NCI-H2107 treated with DMSO at 0.1 percent for 48 hours (cell line): ENCODE results near the gene GABRG3.

ENCODE experiments used
- DNase-seq: peaks from one replicate; lab custom pipeline; 2025; ENCODE audit not compliant: unreplicated experiment; lab: John Stamatoyannopoulos, UW

Gene GABRG3

DNA sequence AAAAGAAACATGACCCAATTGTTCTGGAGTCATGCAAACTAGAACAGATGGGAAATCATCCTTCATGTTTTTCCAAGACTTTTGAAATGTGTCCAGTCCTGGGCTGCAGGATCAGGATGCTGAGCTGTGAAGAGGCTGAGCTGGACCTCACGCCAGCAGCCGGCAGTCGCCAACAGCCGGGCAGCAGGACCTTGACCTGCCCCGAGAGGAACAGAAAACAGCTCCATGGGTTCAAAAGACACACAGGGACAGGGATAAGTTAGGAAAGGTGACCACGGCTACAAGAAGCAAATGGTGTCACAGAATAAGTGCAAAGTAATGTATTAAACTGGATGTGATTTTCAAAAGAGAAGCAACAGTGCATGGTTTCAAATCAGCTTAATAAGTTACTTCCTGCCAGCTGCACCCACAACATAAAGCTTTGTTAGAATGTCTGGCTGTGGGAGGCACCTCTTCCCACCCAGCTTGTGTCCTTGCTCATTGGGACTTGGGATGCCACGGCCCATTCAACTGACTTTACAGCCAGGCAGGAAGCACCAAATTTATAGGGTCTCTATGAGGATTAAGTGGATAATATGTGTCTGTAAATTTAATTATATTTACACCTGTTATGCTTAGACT is 266.4 kb downstream of the GABRG3 start:
- no peak for DNase-seq

- no peak for DNase-seq
These were observed 267.2 kb downstream of the GABRG3 start for GRCh38 chr15:27238209-27238608.

- no peak for DNase-seq
These were observed 267.9 kb downstream of the GABRG3 start for GRCh38 chr15:27238707-27239423.

DNA sequence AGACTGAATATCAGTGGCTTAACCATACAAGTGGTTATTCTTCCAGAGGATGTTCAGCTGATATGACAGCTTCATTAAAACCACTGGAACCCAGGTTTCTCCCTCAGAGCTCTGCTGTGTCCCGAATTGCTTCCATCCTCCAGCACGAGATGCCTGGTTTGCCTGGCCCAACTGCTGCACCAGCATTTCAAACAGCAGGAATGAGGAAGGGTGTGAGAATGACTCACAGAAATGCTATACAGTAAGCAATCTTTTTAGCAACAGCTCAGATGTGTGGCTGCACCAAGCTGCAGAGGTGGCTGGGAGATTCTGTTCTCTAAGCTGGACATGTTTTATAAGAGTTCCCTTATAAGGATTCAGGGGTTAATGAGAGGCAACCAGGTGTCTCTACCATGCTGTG is 271.0 kb downstream of the GABRG3 start:
- DNase-seq: no peak

DNA sequence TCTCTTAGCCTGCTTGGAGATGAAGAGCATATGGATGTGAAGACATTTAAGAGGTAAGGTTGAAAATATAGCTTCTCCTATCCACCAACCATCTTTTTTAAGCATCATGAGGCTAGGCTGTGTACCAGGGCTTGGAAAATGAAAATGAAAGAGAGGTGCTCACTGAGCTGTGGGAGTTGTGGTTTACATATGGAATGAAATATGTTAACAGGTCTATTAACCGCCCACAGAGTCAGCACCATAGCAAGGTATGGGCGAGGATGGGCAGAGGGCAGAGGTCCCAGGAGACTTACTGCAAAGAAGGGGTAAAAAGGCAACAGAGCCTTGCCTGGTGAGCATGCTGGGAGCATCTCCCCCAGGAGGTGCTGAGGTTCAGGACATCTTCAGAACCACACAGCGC is 273.1 kb downstream of the GABRG3 start:
- no peak for DNase-seq

- DNase-seq: no peak
These were observed 277.3 kb downstream of the GABRG3 start for GRCh38 chr15:27248251-27248650.

DNA sequence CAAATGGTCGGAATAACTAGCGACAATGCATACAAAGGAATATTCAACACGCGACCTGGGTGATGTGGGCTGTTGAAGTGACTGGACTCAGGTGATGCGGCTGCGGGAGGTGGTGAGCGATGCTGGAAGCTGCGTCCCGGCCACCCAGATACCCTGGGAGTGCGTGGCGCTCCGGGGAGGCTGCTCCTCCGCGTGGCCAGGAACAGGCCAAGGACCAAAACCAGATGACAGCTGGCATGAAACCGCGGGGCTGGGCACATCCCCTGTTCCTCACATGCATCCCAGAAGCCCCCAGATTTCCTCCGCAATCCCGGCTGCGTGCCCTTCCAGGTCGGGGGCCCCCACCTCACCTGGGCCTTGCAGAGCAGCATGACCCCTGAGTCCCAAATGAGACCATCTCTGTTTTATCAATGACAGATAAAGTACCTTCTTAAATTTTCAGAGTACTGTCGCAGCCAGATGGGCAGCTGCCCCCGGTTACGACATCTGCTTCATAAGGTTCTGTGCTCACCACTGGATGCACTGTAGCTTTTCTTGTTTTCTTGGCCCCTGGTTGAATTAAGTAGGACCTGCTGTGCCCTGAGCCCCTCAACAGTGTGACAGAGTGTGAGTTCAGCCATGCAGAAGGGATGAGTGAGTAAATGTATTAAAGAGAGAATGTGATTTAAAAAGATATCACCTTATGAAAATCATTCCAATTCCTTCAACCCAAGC is 278.2 kb downstream of the GABRG3 start:
- DNase-seq: no peak

DNA sequence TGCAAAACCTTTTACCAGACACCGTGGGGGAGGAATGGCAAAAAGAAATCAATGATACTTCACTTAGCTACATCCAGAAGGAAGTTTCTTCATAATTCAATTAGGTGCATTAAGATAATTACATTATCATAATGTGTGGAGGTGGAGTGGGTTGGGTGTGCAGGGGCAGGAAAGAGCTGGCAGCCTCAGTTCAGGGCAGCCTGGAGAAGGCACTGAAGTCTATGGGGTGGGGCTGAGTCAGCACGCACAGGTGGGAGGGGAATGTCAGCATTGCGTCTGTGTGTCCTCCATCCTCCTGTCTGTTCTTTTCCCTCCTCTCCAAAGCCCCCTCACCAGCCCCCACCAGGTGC is 278.8 kb downstream of the GABRG3 start:
- DNase-seq: no peak

- DNase-seq: no peak
These were observed 279.2 kb downstream of the GABRG3 start for GRCh38 chr15:27250223-27250622.

DNA sequence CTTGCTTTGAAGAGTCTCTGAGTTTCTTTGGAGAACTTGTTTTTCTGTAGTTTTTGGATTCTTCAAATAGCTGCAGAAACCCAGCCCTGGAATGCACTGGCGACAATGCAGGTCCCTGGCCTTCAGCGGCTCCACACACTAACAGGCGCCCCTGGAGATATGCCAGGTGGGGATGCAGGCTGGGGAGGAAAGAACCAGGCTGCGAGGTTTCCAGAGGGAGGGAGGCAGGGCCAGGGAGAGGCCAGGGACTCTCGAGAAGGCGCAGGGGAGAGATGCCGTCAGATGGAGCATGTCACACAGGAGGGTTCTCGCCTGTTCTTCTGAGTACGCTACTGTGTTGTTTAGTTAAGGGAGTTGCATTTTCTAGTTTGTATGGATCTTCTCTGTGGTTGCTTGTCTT is 283.1 kb downstream of the GABRG3 start:
- no peak for DNase-seq

GRCh38 chr15:27254801-27255200 is 283.8 kb downstream of the GABRG3 start:
- DNase-seq: no peak

DNA sequence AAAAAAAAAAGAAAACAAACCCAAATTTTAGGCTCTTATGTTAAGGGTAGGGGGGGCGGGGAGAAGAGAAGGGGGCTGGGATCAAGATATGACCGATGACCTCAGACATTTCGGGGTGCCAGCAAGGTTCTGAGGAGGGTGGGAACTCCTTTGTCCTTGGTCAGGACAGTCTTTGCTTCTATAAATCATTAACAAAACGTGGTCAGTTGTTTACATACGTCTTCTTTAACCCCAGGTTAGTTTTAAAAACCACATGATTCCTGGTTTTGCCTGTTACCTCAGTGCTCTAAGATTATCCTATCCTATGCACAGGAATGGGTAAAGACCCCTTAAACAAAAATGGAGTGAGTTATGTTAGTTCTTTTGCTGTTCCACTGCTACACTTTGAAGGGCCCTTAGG is 285.5 kb downstream of the GABRG3 start:
- no peak for DNase-seq

GRCh38 chr15:27258287-27258686 is 287.3 kb downstream of the GABRG3 start:
- DNase-seq: no peak

GRCh38 chr15:27260523-27260922 is 289.5 kb downstream of the GABRG3 start:
- no peak for DNase-seq

DNA sequence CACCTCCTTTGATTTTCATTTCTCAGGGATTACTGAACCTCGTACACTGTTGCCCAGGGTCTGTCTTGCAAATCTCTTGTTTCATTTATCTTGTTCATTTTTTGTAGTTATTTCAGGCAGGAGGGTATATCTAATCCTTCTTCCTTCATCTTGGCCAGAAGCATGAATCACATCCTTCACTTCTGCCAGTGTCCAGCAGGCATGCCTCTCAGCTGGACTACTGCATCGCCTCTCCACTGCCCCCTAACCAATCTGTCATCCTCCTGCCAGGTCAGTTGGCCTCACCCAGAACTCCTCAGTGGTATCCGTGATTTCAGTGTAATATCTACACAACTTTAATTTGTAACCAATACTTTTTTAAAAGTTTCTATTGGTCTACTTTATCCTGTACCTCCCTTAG is 297.9 kb downstream of the GABRG3 start:
- DNase-seq: no peak

- DNase-seq: peak; percentile 86
These were observed 300.3 kb downstream of the GABRG3 start for GRCh38 chr15:27271258-27271657.

GRCh38 chr15:27272427-27272826 is 301.4 kb downstream of the GABRG3 start:
- DNase-seq: no peak

DNA sequence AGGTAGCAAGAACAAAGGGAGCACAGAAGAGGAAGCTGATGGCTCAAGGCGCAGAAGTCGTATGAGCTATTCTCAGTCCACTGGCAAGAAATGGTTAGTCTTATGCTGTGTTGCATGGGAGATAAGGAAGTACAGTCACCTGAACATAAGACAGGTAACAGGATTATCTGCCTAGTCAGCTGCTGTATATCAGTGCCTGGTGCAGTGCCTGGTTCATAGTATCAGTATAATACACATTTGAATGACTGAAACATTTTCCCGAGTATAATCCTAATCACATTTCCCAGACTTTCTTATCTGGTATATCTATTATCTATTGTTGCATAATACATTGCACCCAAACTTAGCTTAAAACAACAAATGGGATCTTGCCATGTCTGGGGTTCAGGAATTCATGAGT is 302.5 kb downstream of the GABRG3 start:
- no peak for DNase-seq

DNA sequence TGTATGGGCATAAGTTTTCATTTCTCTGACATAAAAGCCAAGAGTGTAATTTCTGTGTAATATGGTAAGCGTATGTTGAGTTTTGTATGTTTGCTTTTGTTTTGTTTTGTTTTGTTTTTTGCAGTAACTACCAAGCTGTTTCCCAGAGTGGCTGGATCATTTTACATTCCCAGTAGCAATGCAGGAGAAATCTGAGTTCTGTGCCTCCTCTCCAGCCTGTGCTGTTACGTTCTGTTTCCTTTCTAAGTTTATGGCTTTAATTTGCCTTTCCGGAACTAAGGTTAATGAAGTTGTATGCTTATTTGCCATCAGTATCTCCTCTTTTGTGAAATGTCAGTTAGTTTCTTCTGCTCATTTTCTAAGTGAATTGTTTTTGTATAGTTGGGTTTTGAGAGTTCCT is 307.8 kb downstream of the GABRG3 start:
- DNase-seq: no peak

DNA sequence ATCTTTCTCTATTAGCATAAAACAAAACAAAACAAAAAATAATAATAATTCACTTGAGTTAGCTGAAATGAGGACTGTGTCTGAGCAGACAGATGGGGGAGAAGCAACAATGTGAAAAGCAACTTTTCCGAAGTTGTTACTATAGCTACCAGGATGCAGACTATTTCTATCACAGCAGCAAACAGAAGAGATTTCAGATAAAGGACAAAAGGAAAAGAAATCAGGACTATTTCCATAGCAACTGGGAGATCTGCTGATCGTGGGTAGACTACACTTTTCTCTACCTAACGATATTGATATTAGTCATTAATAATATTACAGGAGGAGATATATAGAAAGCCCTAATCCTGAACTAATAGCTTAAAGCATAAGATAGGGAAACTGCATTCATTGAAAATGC is 321.7 kb downstream of the GABRG3 start:
- no peak for DNase-seq

DNA sequence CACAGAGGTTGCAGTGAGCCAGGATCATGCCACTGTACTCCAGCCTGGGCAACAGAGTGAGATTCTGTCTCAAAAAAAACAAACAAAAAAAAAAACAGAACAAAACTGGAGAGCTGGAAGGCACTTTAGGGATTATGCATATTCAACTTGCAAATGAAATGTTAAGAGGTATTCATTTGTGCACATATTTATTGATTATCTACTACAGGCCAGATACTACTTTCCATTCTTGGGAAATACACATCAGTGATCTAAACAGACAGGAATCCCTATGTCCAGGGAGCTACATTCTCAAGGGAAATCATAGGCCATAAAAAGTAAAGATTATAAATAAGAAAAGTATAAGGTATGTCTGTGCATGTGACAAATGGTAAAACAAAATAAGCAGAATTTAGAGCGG is 322.6 kb downstream of the GABRG3 start:
- DNase-seq: no peak

DNA sequence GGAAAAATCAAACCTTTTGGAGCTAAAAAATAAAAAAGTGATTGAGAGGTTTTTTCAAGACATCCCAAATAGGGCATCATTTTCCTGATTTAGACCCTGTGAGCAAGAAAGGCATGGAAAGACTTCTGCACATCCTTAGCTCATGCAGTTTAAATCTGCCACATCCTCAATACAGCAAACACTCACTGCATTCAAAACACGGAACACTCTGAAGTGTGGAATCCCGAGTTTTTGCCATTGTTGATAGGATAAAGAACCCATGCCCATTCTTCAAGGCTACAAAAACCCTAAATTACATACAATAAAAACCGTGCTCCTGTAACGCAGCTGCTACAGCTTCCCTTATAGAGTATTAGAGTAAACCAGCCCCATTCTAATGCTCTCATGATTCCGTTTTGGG is 346.8 kb downstream of the GABRG3 start:
- no peak for DNase-seq
